NCI-H774 (cell line): ENCODE results near the gene SEC24A.
"Not testable (repeated sequence)": the region's sequence is repeated elsewhere in the genome, so short reads cannot be mapped to it uniquely, and the experiment has no call there.

Experiments
- DNase-seq: peaks from one replicate; lab custom pipeline; 2025; lab: John Stamatoyannopoulos, UW

Gene SEC24A

DNA sequence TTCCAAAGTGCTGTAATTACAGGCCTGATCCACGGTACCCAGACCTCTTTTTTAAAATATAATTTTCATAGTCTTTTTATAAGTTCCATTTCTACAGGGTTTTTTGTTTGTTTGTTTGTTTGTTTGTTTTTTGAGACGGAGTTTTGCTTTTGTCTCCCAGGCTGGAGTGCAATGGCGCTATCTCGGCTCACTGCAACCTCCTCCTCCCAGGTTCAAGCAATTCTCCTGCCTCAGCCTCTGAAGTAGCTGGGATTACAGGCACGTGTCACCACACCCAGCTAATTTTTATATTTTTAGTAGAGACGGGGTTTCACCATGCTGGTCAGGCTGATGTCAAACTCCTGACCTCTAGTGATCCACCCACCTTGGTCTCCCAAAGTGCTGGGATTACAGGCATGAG, 2.1 kb downstream of the SEC24A start:
- not testable (repeated sequence) for DNase-seq

- no peak for DNase-seq
These were observed 2.9 kb downstream of the SEC24A start for GRCh38 chr5:134651531-134651930.

GRCh38 chr5:134656690-134657089, 8.1 kb downstream of the SEC24A start:
- no peak for DNase-seq

DNA sequence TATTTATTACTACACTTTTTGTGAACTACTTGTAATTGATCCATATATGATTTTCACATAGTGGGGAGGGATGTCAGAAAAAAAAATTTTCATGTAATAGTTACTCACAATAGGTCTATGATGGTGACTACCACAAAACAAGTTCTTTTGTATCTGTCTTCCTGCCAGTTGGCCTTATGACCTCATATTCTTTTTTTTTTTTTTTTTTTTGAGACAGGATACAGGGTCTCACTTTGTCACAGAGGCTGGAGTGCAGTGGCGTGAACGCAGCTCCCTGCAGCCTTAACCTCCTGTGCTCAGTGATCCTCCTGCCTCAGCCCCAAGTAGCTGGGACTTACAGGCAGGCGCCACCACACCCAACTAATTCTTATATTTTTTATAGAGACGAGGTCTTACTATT, 10.9 kb downstream of the SEC24A start:
- no peak for DNase-seq

DNA sequence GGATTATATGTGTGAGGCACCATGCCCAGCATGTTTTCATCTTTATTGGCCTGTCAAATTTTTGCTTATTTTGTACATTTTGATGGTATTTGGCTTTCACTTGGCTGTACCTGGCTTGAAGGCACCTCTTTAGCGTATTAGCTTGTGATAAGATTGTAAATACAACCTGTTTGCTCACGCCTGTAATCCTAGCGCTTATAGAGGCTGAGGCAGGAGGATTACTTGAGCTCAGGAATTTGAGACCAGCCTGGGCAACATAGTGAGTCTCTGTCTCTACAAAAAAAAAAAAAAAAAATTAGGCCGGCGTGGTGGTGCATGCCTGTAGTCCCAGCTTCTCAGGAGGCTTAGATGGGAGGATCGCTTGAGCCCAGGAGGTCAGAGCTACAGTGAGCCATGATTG, 11.3 kb downstream of the SEC24A start:
- no peak for DNase-seq

DNA sequence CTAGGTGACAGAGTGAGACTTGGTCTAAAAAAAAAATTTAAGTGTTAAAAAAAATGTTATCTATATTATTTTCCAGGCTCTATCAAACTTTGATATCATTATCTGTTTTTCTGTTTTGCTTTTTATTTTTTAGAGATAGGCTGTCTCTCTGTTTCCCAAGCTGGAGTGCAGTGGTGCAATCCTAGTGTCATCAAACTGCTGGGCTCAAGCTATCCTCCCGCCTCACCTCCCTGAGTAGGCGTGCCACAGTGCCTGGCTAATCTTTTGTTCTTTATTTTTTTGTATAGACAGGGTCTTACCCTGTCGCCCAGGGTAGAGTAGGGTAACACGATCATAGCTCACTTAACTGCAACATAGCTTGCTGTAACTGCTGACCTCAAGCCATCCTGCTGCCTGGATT, 14.4 kb downstream of the SEC24A start:
- DNase-seq, result no peak

- no peak for DNase-seq
These were observed 15.9 kb downstream of the SEC24A start for GRCh38 chr5:134664448-134664847.

DNA sequence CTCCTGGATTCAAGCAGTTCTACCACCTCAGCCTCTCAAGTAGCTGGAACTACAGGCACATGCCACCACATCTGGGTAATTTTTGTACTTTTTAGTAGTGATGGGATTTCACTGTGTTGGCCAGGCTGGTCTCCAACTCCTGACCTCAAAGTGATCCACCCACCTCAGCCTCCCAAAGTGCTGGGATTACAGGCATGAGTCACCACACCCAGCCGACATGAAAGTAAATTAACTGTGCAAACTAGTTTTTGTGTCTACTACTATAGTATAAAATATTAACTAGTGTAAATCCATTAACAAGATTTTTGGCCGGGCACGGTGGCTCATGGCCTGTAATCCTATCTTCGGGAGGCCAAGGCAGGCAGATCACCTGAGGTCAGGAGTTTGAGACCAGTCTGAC, 25.0 kb downstream of the SEC24A start:
- not testable (repeated sequence) for DNase-seq

GRCh38 chr5:134677357-134677756, 28.8 kb downstream of the SEC24A start:
- DNase-seq, result not testable (repeated sequence)

DNA sequence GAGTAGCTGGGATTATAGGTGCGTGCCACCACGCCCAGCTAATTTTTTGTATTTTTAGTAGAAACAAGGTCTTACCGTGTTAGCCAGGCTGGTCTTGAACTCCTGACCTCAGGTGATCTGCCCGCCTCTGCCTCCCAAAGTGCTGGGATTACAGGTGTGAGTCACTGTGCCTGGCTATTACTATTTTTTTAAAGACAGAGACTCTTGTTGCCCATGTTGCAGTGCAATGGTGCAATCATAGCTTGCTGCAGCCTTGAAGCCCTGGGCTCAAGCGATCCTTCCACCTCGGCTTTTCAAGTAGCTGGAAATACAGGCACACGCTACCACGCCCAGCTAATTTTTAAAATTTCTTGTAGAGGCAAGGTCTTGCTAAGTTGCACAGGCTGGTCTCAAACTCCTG, 41.6 kb downstream of the SEC24A start:
- DNase-seq, result not testable (repeated sequence)

DNA sequence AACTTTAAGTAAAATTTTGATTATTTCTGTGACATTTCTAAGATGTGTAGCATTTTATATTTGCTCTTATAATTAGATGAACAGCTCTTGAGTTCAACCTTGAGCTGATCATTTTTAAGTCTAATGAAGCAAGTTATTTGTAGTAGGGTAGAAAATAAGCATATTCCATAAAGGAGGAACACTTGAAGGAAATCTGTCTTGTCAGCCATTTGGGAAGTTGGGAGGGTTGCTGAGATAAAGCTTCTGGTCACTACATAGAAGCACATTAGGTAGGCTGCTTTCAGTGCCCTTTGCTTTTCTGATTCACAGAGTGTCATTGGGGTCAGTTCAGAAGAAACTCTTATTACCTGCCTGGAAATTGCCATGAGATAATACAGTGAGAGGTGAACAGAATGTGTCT, 44.1 kb downstream of the SEC24A start:
- no peak for DNase-seq

- no peak for DNase-seq
These were observed 59.7 kb downstream of the SEC24A start for GRCh38 chr5:134708301-134708700.

DNA sequence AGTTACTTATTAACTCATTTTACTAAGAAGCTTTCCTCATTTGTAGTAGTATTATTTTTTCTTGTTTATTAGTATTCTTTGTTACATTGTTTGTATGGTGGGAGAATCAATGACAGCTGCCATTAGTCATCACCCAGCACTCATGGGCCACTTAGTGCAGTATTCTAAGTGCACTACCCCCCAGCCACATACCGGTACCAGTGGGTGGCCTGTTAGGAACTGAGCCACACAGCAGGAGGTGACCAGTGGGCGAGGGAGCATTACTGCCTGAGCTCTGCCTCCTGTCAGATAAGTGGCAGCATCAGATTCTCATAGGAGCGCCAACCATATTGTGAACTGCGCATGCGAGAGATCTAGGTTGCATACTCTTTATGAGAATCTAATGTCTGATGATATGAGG, 65.5 kb downstream of the SEC24A start:
- DNase-seq, result no peak

DNA sequence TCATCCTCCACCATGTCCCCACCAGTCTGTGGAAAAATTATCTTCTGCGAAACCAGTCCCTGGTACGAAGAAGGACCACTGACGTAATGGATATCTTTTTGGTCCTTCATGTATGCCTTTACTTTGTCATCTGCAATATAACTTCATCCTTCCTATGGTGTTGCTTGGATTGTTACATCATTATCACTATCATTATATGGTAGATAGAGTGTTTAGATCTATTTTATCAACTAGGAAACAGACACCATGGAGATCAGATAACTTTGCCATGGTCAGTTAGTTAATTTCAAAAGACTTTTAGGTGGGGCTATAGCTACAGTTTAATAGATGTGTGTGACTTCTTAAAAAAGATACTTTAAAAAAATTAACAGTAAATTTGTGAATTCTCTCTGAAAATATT, 66.0 kb downstream of the SEC24A start:
- DNase-seq, result no peak

DNA sequence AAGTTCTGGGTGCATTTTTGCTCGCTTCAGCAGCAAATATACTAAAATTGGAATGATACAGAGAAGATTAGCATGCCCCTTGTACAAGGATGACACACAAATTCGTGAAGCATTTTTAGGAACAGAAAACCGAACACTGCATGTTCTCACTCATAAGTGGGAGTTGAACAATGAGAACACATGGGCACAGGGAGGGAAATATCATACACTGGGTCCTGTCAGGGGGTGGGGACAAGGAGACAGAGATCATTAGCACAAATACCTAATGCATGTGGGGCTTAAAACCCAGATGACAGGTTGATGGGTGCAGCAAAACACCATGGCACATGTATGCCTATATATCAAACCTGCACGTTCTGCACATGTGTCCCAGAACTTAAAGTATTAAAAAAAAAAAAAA, 66.9 kb downstream of the SEC24A start:
- not testable (repeated sequence) for DNase-seq

DNA sequence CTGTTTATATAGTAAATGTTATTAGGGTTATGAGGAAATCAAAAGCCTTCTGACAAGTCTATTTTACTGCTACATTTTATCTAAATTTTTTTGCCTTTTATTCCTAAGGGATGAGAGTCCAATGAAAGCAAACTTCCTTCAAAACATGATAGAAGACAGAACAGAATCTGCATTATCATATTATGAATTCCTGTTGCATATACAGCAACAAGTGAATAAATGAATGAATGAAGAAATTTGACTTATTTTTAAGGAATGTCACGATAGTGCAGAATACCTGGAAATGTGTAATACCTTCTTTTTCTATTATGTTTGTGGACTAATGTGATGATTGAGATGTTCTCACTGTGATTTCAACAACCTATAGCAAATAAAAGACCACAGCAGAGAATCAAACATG, 76.3 kb downstream of the SEC24A start:
- no peak for DNase-seq

- DNase-seq, result no peak
These were observed 84.2 kb downstream of the SEC24A start for GRCh38 chr5:134732819-134733218.

GRCh38 chr5:134735243-134735642, 86.7 kb downstream of the SEC24A start:
- DNase-seq, result no peak

DNA sequence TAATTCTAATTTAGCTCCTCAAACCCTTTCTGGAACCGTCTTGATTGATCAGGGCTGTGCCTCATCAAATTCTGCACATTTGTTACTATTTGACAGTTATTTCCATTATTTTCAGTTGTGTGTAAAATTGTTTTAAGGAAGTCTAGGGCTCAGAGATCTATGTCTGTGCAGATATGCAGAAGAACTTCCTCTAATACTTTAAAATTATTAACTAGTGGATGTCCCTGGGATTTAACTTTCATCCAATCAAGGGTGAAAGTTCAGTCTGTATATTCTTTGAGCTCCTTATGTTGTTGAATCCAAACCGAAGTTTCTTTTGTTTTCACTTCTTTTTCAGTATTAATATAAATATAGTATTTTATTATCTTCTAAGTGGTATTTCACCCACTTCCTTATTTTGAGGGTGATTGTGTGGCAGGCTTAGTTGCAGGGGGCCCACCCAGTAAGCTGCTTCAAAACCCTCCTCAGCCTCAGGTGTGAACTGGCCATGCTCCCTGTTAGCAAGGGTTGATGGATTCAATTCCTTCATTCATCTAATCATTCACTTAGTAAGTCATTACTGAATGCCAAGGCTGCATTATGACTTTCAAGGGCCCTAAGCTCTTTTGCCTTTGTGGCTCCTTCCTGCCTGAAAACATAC, 87.7 kb downstream of the SEC24A start:
- no peak for DNase-seq

DNA sequence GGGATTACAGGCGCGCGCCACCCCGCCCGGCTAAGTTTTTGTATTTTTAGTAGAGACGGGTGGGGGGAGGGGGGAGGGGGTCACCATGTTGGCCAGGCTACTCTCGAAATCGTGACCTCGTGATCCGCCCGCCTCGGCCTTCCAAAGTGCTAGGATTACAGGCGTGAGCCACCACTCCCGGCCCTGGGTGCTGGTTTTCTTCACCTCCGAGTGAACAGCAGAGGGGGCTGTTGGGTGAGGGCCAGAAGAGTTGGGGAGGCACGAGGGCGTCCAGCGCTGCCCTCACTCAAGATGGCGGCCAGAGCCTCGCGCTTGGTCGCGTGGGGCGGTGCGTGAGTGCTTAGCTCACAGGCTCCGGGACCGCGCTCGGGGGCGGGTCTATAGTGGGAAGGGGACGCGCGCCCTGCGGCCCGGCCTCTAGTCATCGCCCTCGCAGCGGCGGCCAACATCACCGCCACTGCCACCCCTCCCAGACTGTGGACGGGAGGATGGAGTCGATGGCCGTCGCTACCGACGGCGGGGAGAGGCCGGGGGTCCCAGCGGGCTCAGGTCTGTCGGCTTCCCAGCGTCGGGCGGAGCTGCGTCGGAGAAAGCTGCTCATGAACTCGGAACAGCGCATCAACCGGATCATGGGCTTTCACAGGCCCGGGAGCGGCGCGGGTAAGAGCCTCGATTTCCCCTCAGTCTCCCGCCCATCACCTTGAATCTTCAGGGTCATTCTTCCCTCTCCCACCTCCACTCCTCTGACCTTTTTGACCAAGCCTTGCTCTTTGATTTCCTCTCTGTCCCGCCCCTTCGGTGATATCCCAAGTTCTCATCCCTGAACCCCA, 89.8 kb downstream of the SEC24A start, which contains the start of gene CAMLG:
Gene CAMLG, plus strand, starts transcription at position 416 of the 830 bp plus-strand sequence. Its CDS starts 73 bp downstream, at position 489.
- peak; percentile 97 for DNase-seq

GRCh38 chr5:134738963-134739661, 90.5 kb downstream of the SEC24A start:
- peak; percentile 8 for DNase-seq

GRCh38 chr5:134741052-134741451, 92.5 kb downstream of the SEC24A start:
- DNase-seq, result no peak

GRCh38 chr5:134742134-134742533, 93.5 kb downstream of the SEC24A start:
- DNase-seq, result no peak
